BE2C (cell line): Measurements from ENCODE around the gene CXCL1.

ENCODE experiments used
- DNase-seq: peaks from one replicate; pipeline ENCODE4 v3.0.0-alpha.2; 2020
- H3K27me3 ChIP-seq: fragments of 250-450 bp; sonication (Bioruptor Pico); 2 replicates; pipeline ENCODE4 v1.5.1; 2020; ENCODE audit warnings: mild to moderate bottlenecking
- H3K36me3 ChIP-seq: fragments of 250-450 bp; sonication (Bioruptor Pico); 2 replicates; pipeline ENCODE4 v1.5.1; 2020; ENCODE audit warnings: mild to moderate bottlenecking
- H3K4me1 ChIP-seq: fragments of 250-450 bp; sonication (Bioruptor Pico); 2 replicates; pipeline ENCODE4 v1.5.1; 2020
- H3K4me3 ChIP-seq: 2 replicates; pipeline ENCODE4 v1.5.1; 2011; ENCODE audit warnings: low read depth, low read length
- H3K9me3 ChIP-seq: fragments of 250-450 bp; sonication (Bioruptor Pico); 2 replicates; pipeline ENCODE4 v1.5.1; 2020
- TF ChIP-seq, protein P1 (sequence below): IDR thresholded peaks from 2 replicates; pipeline ENCODE4 v1.5.1; 2012; ENCODE audit warnings: mild to moderate bottlenecking, low read depth, low read length

The CXCL1 gene

DNA sequence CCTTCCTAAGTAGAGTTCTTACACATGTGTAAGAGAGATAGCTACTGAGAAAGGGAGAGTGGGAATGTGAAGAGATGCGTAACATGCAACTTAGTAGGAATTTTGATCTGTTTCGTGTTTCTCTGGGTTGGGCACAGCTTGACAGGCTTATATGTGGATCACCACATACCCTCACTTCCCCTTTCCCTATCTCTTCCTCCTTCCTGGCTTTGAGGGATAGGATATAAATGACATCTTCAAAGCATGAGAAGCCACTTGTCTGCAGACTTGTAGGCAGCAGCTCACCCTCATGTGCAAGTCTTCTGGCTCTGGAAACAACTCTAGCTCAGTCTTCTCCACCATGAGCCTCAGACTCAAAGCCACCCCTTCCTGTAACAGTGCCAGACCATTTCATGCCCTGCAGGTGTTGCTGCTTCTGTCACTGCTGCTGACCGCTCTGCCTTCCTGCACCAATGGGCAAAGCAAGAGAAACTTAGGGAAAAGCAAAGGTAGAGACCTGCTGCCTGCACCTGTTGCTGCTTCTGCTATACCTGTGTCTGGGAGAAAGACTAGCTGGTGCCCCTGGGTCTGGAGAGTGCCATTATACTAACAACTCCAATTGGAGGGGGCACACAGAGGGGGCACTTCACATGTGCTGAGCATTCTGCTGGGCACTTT, 21.5 kb upstream of the CXCL1 start:
- TF ChIP-seq, protein P1, sequence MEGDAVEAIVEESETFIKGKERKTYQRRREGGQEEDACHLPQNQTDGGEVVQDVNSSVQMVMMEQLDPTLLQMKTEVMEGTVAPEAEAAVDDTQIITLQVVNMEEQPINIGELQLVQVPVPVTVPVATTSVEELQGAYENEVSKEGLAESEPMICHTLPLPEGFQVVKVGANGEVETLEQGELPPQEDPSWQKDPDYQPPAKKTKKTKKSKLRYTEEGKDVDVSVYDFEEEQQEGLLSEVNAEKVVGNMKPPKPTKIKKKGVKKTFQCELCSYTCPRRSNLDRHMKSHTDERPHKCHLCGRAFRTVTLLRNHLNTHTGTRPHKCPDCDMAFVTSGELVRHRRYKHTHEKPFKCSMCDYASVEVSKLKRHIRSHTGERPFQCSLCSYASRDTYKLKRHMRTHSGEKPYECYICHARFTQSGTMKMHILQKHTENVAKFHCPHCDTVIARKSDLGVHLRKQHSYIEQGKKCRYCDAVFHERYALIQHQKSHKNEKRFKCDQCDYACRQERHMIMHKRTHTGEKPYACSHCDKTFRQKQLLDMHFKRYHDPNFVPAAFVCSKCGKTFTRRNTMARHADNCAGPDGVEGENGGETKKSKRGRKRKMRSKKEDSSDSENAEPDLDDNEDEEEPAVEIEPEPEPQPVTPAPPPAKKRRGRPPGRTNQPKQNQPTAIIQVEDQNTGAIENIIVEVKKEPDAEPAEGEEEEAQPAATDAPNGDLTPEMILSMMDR: no peak
- no peak for DNase-seq

DNA sequence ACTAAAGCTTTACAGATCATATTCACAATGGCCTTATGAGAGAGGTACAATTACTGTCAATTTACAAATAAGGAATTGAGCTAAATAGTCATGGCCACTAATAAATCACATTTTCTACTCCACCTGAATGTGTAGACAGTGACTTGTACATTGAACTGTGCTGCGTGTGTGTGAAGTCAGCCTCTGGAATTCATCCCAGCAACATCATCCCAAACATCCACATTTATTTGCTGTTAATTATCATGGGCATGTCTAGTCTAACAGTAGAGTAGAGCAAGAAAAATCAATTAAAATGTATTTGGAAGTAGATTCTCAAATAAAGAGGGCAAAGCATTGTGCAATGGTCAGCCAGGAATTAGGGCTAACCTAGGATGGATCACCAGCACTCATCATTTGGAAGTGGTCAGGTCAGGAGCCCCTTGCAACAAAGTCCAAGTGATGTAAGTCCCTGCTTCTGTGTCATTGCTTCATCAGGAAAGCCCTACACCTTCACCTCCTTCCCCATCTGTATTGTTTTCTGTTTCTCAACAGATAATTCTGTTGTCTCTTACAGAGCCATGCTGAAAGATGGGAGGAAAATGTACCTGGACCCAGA, 20.9 kb upstream of the CXCL1 start:
- H3K27me3 ChIP-seq: no peaks in the 10 kb centered on the region
- no peaks in the 10 kb centered on the region for H3K9me3 ChIP-seq
- no peak overlapping the region for H3K4me3 ChIP-seq
- no peaks in the 10 kb centered on the region for H3K4me1 ChIP-seq
- TF ChIP-seq, protein P1: no peak
- DNase-seq: no peak
- no peaks in the 10 kb centered on the region for H3K36me3 ChIP-seq

More for the DNA sequence above, 21.5 kb upstream of the CXCL1 start:
- H3K27me3 ChIP-seq: no peaks in the 10 kb centered on the region
- H3K4me1 ChIP-seq: no peaks in the 10 kb centered on the region
- no peaks in the 10 kb centered on the region for H3K9me3 ChIP-seq
- no peaks in the 10 kb centered on the region for H3K36me3 ChIP-seq
- no peak overlapping the region for H3K4me3 ChIP-seq

DNA sequence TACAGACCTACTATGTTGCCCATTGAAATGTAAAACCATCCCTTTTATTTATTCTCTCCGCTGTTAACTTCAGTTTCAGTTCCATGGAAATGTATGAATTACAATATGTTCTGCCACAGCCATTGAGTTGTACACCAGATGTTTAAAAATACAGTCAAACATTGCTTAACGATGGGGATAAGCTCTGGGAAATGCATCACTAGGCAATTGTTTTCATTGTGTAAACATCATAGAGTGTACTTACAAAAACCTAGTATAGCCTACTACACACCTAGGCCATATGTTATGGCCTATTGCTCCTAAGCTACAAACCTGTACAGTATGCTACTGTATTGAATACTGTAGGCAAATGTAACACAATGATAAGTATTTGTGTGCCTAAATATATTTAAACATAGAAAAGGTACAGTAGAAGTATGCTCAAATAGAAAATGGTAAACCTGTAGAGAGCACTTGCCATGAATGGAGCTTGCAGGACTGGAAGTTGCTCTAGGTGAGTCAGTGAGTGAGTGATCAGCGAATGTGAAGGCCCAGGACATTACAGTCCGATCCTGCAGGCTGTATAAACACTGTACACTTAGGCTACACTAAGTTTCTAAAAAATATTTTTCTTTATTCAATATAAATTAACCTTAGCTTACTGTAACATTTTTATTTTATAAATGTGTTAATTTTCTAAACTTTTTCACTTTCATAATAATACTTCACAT, 18.8 kb upstream of the CXCL1 start:
- TF ChIP-seq, protein P1: no peak
- Histone ChIP-seq H3K9me3 (no peaks in the 10 kb centered on the region), H3K27me3 (no peaks in the 10 kb centered on the region), H3K4me3 (no peak overlapping the region), H3K4me1 (no peaks in the 10 kb centered on the region), H3K36me3 (no peaks in the 10 kb centered on the region)
- DNase-seq: no peak

DNA sequence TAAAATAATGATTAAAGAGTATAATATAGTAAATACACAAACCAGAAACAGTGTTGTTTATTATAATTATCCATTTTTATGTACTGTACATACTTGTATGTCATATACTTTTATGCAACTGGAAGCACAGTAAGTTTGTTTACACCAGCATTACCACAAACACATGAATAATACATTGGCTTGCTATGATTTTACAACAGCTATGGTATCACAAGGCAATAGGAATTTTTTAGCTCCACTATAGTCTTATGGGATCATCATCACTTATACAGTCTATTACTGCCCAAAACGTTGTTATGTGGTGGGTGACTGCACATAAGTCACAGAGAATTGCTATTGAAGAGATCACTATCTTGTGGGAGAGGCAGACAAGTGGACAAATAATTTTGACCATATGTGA, 17.9 kb upstream of the CXCL1 start:
- Histone ChIP-seq H3K36me3 (no peaks in the 10 kb centered on the region), H3K4me1 (no peaks in the 10 kb centered on the region), H3K4me3 (no peak overlapping the region), H3K27me3 (no peaks in the 10 kb centered on the region), H3K9me3 (no peaks in the 10 kb centered on the region)
- DNase-seq: no peak
- TF ChIP-seq, protein P1: no peak

DNA sequence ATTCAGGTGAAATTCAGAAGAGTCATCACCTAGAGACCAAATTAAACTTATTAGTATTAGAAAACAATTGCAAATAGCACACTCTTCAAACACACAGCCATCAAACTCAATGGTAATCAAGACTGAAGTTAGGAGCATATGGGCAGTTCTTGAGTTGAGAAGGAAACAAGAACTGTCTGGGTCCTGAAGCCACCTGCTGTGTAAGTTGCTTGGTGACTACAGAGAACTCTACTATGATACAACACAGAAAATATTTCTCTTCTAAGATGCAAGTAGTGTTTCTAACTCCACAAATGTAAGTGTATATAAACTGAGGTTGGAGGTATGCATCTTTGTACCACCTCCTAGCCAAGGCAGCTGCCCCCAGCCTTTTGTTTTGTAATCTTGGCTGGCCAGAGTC, 16.4 kb upstream of the CXCL1 start:
- TF ChIP-seq, protein P1: no peak
- no peaks in the 10 kb centered on the region for H3K9me3 ChIP-seq

DNA sequence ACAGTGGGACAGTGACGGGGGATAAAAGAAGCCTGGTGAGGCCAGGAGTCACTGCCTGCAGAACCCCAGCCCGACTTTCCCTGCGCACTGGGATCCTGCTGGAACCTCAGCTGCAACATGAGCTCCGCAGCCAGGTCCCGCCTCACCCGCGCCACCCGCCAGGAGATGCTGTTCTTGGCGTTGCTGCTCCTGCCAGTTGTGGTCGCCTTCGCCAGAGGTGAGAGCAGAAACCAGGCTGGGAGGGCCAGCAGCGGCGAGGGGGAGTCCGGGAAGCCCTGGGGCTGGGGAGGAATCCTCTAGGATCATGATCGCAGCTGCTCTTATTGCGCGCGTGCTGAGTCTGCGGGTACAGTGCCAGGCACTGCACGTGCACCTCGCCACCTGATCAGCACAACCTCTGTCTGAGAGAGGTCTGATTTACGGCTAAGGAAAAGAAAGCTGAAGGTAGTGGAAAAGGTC, 15.9 kb upstream of the CXCL1 start, which contains the start of gene PF4V1:
TSS of gene PF4V1 (plus strand) at position 51 of the 459 bp plus-strand sequence. CDS start at position 118, 67 bp downstream.
- H3K4me1 ChIP-seq: no peaks in the 10 kb centered on the region
- H3K27me3 ChIP-seq: no peaks in the 10 kb centered on the region
- no peak within 1 kb of the TSS for H3K4me3 ChIP-seq
- TF ChIP-seq, protein P1: no peak
- no peaks in the 10 kb centered on the region for H3K9me3 ChIP-seq
- no peaks in the 10 kb centered on the region for H3K36me3 ChIP-seq
- DNase-seq: no peak

More for the DNA sequence above, 16.4 kb upstream of the CXCL1 start:
- no peaks in the 10 kb centered on the region for H3K36me3 ChIP-seq
- no peaks in the 10 kb centered on the region for H3K4me1 ChIP-seq
- H3K27me3 ChIP-seq: no peaks in the 10 kb centered on the region
- no peak for DNase-seq
- no peak overlapping the region for H3K4me3 ChIP-seq
